MCF 10A (cell line): ENCODE measurements around the gene FOXG1. TPM values are rescaled to one million over a fixed set of nuclear protein-coding genes. Genes with fewer than 3 reads are reported as not detected.

Experiments used
- BruUV-seq: library from RNA; stranded (reverse); fragments of 400-500 nt; replicated peaks from 2 replicates; lab custom pipeline; 2021; lab: Mats Ljungman, UMichigan
- CTCF ChIA-PET: fragments of 300-600 bp; sonication (Branson Sonifier 250); formaldehyde crosslinking; extraction: SDS; loops from one replicate; lab custom pipeline; 2021; ENCODE audit warnings: antibody characterized with exemption, inconsistent platforms; lab: Yijun Ruan, JAX
- POLR2A ChIA-PET: fragments of 300-600, 350-650 bp; sonication (Branson Sonifier 250); formaldehyde crosslinking; extraction: SDS; loops from one replicate; lab custom pipeline; 2020; ENCODE audit warnings: antibody characterized with exemption, inconsistent platforms; lab: Yijun Ruan, JAX
- DNase-seq: peaks from one replicate; pipeline ENCODE4 v3.0.0-alpha.2; 2018; ENCODE audit not compliant: unreplicated experiment
- H3K27ac Mint-ChIP-seq: one replicate; pipeline ENCODE4 v1.8.0; 2022; ENCODE audit warnings: mild to moderate bottlenecking, low read depth, mixed read lengths; ENCODE audit not compliant: unreplicated experiment
- H3K27me3 Mint-ChIP-seq: one replicate; pipeline ENCODE4 v1.8.0; 2022; ENCODE audit warnings: mixed read lengths; ENCODE audit not compliant: insufficient read depth, unreplicated experiment
- H3K36me3 Mint-ChIP-seq: one replicate; pipeline ENCODE4 v1.8.0; 2022; ENCODE audit warnings: mild to moderate bottlenecking, moderate library complexity, mixed read lengths; ENCODE audit not compliant: insufficient read depth, unreplicated experiment
- H3K4me1 Mint-ChIP-seq: one replicate; pipeline ENCODE4 v1.8.0; 2022; ENCODE audit warnings: mixed read lengths; ENCODE audit not compliant: insufficient read depth, unreplicated experiment
- H3K4me3 Mint-ChIP-seq: one replicate; pipeline ENCODE4 v1.8.0; 2022; ENCODE audit warnings: mild to moderate bottlenecking, moderate library complexity, mixed read lengths; ENCODE audit not compliant: unreplicated experiment
- H3K9me3 Mint-ChIP-seq: one replicate; pipeline ENCODE4 v1.8.0; 2022; ENCODE audit warnings: mixed read lengths; ENCODE audit not compliant: unreplicated experiment
- intact Hi-C: fragments of 100-400 bp; cut with micrococcal nuclease; formaldehyde crosslinking; loops from 2 replicates; pipeline ENCODE4 v1.14.1; 2022
- total RNA-seq: library from RNA; stranded (reverse); gene quantifications from 2 replicates; pipeline ENCODE4 v1.2.3, GENCODE V29; 2022
- TF ChIP-seq, protein P1 (sequence below): fragments of 200-600 bp; IDR thresholded peaks from one replicate; pipeline ENCODE4 v1.8.0; 2022; ENCODE audit warnings: antibody characterized with exemption, mild to moderate bottlenecking; ENCODE audit not compliant: unreplicated experiment

FOXG1 gene
- total RNA-seq, 1 experiment from 2014 or later: not detected

DNA sequence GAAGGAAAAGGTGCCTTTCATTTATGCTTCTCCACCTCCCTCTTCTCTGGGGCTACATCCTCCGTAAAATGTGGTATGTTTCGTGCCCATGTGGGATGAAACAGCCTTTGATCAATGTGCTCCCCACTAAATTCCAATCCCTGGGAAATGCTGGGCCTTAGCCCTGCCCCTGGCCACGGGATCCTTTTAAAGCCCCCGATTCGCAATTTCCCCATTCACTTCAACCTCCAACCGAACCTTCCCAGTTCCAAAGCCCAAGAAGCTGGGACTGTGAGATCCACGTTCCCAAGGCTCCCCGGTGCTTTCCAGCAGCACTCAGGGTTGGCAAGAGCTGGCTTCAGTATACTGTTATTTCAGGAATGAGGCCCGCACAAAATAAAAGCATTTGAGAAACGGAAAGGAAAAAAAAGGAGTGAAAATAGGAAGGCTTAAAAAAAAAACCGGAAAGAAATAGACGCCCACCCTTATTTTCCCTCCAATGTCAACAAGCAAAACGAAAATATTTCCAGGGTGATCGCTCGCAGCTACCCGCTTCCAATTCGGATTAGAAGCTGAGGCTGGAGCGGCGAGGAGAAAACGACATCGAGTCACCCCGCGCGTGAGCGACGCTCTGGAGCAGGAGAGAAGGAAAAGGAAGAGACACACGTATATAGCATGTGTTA lies 1.3 kb upstream of the FOXG1 start:
- DNase-seq: no peak
- H3K4me1 Mint-ChIP-seq: no peaks in the 10 kb centered on the region
- H3K9me3 Mint-ChIP-seq: peaks cover 5% of the 10 kb centered on the region
- peaks cover 13% of the 10 kb centered on the region for H3K36me3 Mint-ChIP-seq
- intact Hi-C loops: no loop called here
- peaks cover 83% of the 10 kb centered on the region for H3K27me3 Mint-ChIP-seq
- H3K27ac Mint-ChIP-seq: no peak overlapping the region
- BruUV-seq: no TSS peak
- H3K4me3 Mint-ChIP-seq: no peak overlapping the region
- TF ChIP-seq, protein P1, sequence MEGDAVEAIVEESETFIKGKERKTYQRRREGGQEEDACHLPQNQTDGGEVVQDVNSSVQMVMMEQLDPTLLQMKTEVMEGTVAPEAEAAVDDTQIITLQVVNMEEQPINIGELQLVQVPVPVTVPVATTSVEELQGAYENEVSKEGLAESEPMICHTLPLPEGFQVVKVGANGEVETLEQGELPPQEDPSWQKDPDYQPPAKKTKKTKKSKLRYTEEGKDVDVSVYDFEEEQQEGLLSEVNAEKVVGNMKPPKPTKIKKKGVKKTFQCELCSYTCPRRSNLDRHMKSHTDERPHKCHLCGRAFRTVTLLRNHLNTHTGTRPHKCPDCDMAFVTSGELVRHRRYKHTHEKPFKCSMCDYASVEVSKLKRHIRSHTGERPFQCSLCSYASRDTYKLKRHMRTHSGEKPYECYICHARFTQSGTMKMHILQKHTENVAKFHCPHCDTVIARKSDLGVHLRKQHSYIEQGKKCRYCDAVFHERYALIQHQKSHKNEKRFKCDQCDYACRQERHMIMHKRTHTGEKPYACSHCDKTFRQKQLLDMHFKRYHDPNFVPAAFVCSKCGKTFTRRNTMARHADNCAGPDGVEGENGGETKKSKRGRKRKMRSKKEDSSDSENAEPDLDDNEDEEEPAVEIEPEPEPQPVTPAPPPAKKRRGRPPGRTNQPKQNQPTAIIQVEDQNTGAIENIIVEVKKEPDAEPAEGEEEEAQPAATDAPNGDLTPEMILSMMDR: no peak
- POLR2A ChIA-PET: no interaction called here
- CTCF ChIA-PET: interaction anchor here (0.6 to 5.8 kb wide), 3 partner anchors 11 to 764 kb away, joined by 3 to 35 read pairs (median 3); no protein-coding TSS in a partner anchor

DNA sequence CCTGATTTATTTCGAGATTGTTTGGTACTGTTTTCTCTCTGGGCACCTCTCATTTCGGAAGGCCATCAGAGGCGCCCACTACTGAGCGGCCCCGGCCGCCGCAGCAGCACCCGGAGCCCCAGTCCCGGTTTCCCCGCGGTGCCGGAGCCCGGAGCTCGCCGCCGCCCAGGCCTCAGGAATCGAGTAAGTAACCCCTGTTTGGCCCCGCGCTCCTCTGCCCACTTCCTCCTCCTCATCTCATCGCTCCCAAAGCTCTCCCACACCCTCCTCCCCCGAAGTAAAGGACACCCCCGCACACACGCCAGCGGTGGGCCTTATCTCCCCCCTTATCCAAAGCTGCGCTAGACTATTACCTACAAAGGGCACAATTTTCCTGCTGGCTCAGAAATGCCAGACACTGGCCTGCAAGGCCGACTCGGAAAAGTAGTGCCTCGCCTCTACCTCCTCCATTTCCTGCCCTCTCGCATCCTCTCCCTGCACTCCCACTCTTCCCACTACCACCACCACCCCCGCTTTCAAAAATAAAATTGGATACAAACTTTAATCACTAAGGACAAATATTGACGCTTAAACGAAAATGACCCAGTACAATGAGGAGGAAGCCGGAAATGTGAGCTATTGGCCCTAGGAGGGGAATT lies 637 bp upstream of the FOXG1 start:
- Mint-ChIP-seq H3K4me1 (no peaks in the 10 kb centered on the region), H3K9me3 (peaks cover 5% of the 10 kb centered on the region), H3K27me3 (peaks cover 83% of the 10 kb centered on the region), H3K4me3 (no peak overlapping the region), H3K27ac (no peak overlapping the region), H3K36me3 (peaks cover 13% of the 10 kb centered on the region)
- no TSS peak for BruUV-seq
- POLR2A ChIA-PET: no interaction called here
- TF ChIP-seq, protein P1: no peak
- CTCF ChIA-PET: interaction anchor here (0.6 to 5.8 kb wide), 3 partner anchors 12 to 704 kb away, joined by 3 to 35 read pairs (median 4); no protein-coding TSS in a partner anchor
- no peak for DNase-seq
- intact Hi-C loops: no loop called here

DNA sequence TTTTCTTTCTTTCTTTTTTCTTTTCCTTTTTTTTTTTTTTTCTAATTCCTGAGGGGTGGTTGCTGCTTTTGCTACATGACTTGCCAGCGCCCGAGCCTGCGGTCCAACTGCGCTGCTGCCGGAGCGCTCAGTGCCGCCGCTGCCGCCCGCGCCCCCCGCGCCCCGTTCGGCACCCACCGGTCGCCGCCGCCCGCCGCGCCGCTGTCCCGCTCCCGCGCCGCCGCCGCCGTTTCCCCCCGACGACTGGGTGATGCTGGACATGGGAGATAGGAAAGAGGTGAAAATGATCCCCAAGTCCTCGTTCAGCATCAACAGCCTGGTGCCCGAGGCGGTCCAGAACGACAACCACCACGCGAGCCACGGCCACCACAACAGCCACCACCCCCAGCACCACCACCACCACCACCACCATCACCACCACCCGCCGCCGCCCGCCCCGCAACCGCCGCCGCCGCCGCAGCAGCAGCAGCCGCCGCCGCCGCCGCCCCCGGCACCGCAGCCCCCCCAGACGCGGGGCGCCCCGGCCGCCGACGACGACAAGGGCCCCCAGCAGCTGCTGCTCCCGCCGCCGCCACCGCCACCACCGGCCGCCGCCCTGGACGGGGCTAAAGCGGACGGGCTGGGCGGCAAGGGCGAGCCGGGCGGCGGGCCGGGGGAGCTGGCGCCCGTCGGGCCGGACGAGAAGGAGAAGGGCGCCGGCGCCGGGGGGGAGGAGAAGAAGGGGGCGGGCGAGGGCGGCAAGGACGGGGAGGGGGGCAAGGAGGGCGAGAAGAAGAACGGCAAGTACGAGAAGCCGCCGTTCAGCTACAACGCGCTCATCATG lies 654 bp downstream of the FOXG1 start:
- no peak for DNase-seq
- H3K27ac Mint-ChIP-seq: no peak overlapping the region
- ChIA-PET CTCF (interaction anchor here (5.8 kb wide), 1 partner anchor 13 kb away, joined by 35 read pairs; no protein-coding TSS in a partner anchor), POLR2A (no interaction called here)
- no peaks in the 10 kb centered on the region for H3K4me1 Mint-ChIP-seq
- peaks cover 83% of the 10 kb centered on the region for H3K27me3 Mint-ChIP-seq
- H3K36me3 Mint-ChIP-seq: peaks cover 13% of the 10 kb centered on the region
- BruUV-seq: no TSS peak
- TF ChIP-seq, protein P1: no peak
- no peak overlapping the region for H3K4me3 Mint-ChIP-seq
- peaks cover 5% of the 10 kb centered on the region for H3K9me3 Mint-ChIP-seq
- intact Hi-C loops: no loop called here
